HepG2 (cell line): ENCODE data around the gene MMP28. TPM values are rescaled to one million over a fixed set of nuclear protein-coding genes. Genes with fewer than 3 reads are reported as not detected.
A peak's percentile ranks its signal among the peaks of the same experiment; 100 is the strongest.

Experiments
- CBX1 ChIP-seq: IDR thresholded peaks from one replicate; pipeline ENCODE4 v1.6.1; 2016; ENCODE audit warnings: antibody characterized with exemption, low read depth
- DRAP1 ChIP-seq: IDR thresholded peaks from 2 replicates; pipeline ENCODE4 v1.6.1; 2016; ENCODE audit warnings: missing genetic modification reagents, missing compliant biosample characterization
- ETS1 ChIP-seq: sonication (generic); formaldehyde crosslinking; IDR thresholded peaks from 2 replicates; pipeline ENCODE4 v1.4.0; 2020; ENCODE audit warnings: missing genetic modification reagents
- FOXP4 ChIP-seq: sonication (generic); formaldehyde crosslinking; IDR thresholded peaks from 2 replicates; pipeline ENCODE4 v1.4.0; 2020; ENCODE audit warnings: missing genetic modification reagents
- KIAA2018 ChIP-seq: sonication (generic); formaldehyde crosslinking; IDR thresholded peaks from 2 replicates; pipeline ENCODE4 v1.5.0; 2020; ENCODE audit warnings: mild to moderate bottlenecking, missing genetic modification reagents, borderline replicate concordance
- YEATS4 ChIP-seq: sonication (generic); formaldehyde crosslinking; IDR thresholded peaks from 2 replicates; pipeline ENCODE4 v1.4.0; 2020; ENCODE audit warnings: missing genetic modification reagents, borderline replicate concordance
- ZFP1 ChIP-seq: IDR thresholded peaks from 2 replicates; pipeline ENCODE4 v1.6.1; 2016
- ZMAT3 ChIP-seq: sonication (generic); formaldehyde crosslinking; conservative IDR thresholded peaks from 2 replicates; pipeline ENCODE4 v1.7.0; 2021; ENCODE audit warnings: missing genetic modification reagents
- ZMYM2 ChIP-seq: sonication (generic); formaldehyde crosslinking; IDR thresholded peaks from 2 replicates; pipeline ENCODE4 v1.8.0; 2022; ENCODE audit warnings: mild to moderate bottlenecking, missing genetic modification reagents
- ZNF274 ChIP-seq: sonication (generic); formaldehyde crosslinking; IDR thresholded peaks from 2 replicates; pipeline ENCODE4 v1.5.1; 2020; ENCODE audit warnings: mild to moderate bottlenecking, missing genetic modification reagents
- ZNF558 ChIP-seq: sonication (generic); formaldehyde crosslinking; IDR thresholded peaks from 2 replicates; pipeline ENCODE4 v1.9.0; 2022; ENCODE audit warnings: mild to moderate bottlenecking, missing genetic modification reagents, borderline replicate concordance
- ZNF691 ChIP-seq: sonication (generic); formaldehyde crosslinking; IDR thresholded peaks from 2 replicates; pipeline ENCODE4 v1.4.0; 2020; ENCODE audit warnings: missing genetic modification reagents, low read depth, mild to moderate bottlenecking, borderline replicate concordance
- ZNF781 ChIP-seq: sonication (generic); formaldehyde crosslinking; IDR thresholded peaks from 2 replicates; pipeline ENCODE4 v1.5.1; 2020; ENCODE audit warnings: borderline replicate concordance, mild to moderate bottlenecking, missing genetic modification reagents; ENCODE audit errors: not compliant biosample characterization
- ZNF788 ChIP-seq: sonication (generic); formaldehyde crosslinking; IDR thresholded peaks from 2 replicates; pipeline ENCODE4 v1.5.0; 2020; ENCODE audit warnings: mild to moderate bottlenecking, missing genetic modification reagents, borderline replicate concordance
- ZSCAN30 ChIP-seq: sonication (generic); formaldehyde crosslinking; IDR thresholded peaks from 2 replicates; pipeline ENCODE4 v1.5.0; 2020; ENCODE audit warnings: mild to moderate bottlenecking, missing genetic modification reagents
- polyA plus RNA-seq, 8 experiments: library from polyadenylated mRNA; depleted of rRNA in 3 of 8; stranded (reverse) in 7 of 8; unstranded in 1 of 8; fragments of >200 nt; fragmentation: Illumina TruSeq in 4 of 8; extraction: Trizol in 4 of 8; gene quantifications; 2 replicates each; pipeline versions ENCODE4 v1.2.1 to v1.2.3, GENCODE V29; 2011 to 2016; ENCODE audit warnings: low read depth in 4 of 8, missing spikeins in 1 of 8, mixed read lengths in 1 of 8; ENCODE audit not compliant: insufficient read depth in 1 of 8
- total RNA-seq, 5 experiments: library from RNA; depleted of rRNA; stranded (reverse); fragments of >200 nt; fragmentation: Illumina TruSeq; extraction: Trizol; gene quantifications; 2 replicates each; pipeline ENCODE4 v1.2.3, GENCODE V29; 2016; ENCODE audit warnings: low read depth in 1 of 5

MMP28 gene
- total and polyA plus RNA-seq, 2 of the 13 experiments (the other 11 are each of a cell fraction or from before 2014, with no cell fraction given): not detected

GRCh38 chr17:35808962-35809854, 13.8 kb upstream of the MMP28 start, which contains the start of gene TAF15 (continued):
- TF ChIP-seq ZNF788 (CRISPR knock-in tag) (peak; percentile 75; the same call in 1 of the 2 replicates), ZNF691 (CRISPR knock-in tag) (peak; percentile 71; the same call in 1 of the 2 replicates), ZSCAN30 (peak; percentile 89; the same call in 1 of the 2 replicates), DRAP1 (CRISPR knock-in tag) (peak; percentile 84), ZNF274 (CRISPR knock-in tag) (peak; percentile 92), ZNF558 (CRISPR knock-in tag) (peak; percentile 68; the same call in 1 of the 2 replicates), ETS1 (CRISPR knock-in tag) (no peak), ZMYM2 (CRISPR knock-in tag) (no peak), KIAA2018 (CRISPR knock-in tag) (peak; percentile 80; the same call in 1 of the 2 replicates), ZMAT3 (CRISPR knock-in tag) (peak; percentile 52; the same call in 1 of the 2 replicates), ZNF781 (CRISPR knock-in tag) (peak; percentile 50), CBX1 (peak; percentile 2), FOXP4 (peak; percentile 17; the same call in 1 of the 2 replicates), YEATS4 (peak; percentile 76; the same call in 1 of the 2 replicates), ZFP1 (peak; percentile 82; the same call in 1 of the 2 replicates)
